HG03025 (cell line): ENCODE data around the gene MAK.
"Not testable (repeated sequence)": the region's sequence is repeated elsewhere in the genome, so short reads cannot be mapped to it uniquely, and the experiment has no call there.

ENCODE experiments used
- ATAC-seq: cut with Tn5 transposase; IDR thresholded peaks from one replicate; pipeline ENCODE4 v1.9.1; 2021; ENCODE audit warnings: mild to moderate bottlenecking, moderate library complexity; ENCODE audit not compliant: unreplicated experiment, low FRiP score

MAK gene

GRCh38 chr6:10733863-10734262, 104.5 kb downstream of the MAK start:
- no peak for ATAC-seq

GRCh38 chr6:10733151-10733715, 105.1 kb downstream of the MAK start:
- ATAC-seq = no peak

GRCh38 chr6:10730254-10730653, 108.1 kb downstream of the MAK start:
- ATAC-seq = no peak

- ATAC-seq = no peak
Measured at GRCh38 chr6:10725716-10726115, 112.6 kb downstream of the MAK start.

- ATAC-seq = no peak
Measured at GRCh38 chr6:10725044-10725443, 113.3 kb downstream of the MAK start.

DNA sequence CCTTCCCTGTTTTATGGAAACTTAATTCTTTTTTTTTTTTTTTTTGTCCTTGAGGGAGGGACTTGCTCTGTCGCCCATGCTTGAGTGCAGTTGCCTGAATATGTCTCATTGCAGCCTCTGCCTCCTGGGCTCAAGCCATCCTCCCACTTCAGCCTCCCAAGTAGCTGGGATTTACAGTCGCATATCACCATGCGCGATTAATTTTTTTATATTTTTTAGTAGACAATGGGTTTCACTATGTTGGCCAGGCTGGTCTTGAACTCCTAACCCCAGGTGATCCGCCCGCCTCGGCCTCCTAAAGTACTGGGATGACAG, 114.8 kb downstream of the MAK start:
- no peak for ATAC-seq

GRCh38 chr6:10722820-10723566, 115.3 kb downstream of the MAK start, which contains the start of gene TMEM14C:
TSS of gene TMEM14C (plus strand) at chr6:10723070. CDS start at chr6:10724614, 1,544 bp downstream.
- peak; percentile 99 for ATAC-seq

- ATAC-seq = no peak
Measured at GRCh38 chr6:10722570-10722819, 115.8 kb downstream of the MAK start.

DNA sequence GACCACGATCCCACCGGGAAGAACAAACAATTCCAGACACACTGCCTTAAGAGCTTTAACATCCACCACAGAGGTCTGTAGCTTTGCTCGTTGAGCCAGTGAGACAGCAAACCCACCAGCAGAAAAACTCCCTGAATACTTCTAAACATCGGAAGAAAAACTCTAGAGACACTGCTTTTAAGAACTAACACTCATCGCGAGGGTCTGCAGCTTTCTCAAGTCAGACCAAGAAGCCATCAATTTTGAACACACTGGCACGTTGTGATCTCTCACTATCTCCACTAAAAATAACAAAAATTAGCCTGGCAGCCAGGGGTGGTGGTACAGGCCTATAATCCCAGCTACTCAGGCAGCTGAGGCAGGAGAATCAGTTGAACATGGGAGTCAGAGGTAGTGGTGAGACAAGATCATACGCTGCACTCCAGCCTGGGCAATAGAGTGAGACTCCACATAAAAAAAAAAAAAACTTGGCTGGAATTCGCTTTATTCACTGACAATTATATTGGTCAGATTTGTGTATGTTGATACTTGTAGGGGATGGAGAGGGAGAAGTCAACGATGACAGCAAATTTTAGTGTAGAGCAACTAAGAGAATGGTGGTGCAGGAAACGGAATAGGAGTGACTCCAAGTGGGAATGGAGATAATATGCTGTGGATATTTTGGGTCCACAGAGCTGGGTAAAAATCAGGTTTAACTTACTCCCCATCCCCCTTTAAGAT, 116.3 kb downstream of the MAK start:
- ATAC-seq = no peak

DNA sequence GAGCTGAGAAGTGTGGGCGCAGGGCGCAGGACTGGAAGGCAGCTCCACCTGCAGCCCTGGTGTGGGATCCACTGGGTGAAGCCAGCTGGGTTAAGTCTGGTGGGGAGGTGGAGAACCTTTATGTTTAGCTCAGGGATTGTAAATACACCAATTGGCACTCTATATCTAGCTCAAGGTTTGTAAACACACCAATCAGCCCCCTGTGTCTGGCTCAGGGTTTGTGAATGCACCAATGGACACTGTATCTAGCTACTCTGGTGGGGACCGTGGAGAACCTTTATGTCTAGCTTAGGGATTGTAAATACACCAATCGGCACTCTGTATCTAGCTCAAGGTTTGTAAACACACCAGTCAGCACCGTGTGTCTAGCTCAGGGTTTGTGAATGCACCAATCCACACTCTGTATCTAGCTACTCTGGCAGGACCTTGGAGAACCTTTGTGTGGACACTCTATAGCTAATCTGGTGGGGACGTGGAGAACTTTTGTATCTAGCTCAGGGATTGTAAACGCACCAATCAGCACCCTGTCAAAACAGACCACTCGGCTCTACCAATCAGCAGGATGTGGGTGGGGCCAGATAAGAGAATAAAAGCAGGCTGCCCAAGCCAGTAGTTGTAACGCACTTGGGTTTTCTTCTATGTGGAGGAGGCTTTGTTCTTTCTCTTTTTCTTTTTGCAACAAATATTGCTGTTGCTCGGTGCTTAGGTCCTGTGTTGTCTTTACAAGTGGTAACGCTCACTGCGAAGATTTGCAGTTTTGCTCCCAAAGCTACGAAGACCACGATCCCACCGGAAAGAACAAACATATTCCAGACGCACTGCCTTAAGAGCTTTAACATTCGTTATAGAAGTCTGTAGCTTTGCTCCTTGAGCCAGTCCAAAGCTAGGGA, 117.1 kb downstream of the MAK start:
- ATAC-seq = not testable (repeated sequence)

DNA sequence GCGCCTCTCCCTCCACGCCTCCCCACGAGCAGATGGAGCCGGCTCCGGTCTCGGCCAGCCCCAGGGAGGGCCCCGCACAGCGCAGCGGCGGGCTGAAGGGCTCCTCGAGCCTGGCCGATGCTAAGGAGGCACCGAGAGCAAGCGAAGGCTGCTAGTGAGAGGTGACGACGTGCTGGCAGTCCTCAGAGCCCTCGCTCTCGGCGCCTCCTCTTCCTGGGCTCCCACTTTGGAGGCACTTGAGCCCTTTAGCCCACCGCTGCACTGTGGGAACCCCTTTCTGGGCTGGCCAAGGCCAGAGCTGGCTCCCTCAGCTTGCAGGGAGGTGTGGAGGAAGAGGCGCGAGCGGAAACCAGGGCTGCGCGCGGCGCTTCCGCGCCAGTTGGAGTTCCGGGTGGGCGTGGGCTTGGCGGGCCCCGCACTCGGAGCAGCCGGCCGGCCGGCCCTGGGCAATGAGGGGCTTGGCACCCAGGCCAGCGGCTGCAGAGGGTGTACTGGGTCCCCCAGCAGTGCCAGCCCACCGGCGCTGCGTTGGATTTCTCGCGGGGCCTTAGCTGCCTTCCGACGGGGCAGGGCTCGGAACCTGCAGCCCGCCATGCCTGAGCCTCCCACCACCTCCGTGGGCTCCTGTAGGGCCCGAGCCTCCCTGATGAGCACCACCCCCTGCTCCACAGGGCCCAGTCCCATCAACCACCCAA, 117.9 kb downstream of the MAK start:
- ATAC-seq = no peak

- no peak for ATAC-seq
Measured at GRCh38 chr6:10719964-10720264, 118.4 kb downstream of the MAK start.

DNA sequence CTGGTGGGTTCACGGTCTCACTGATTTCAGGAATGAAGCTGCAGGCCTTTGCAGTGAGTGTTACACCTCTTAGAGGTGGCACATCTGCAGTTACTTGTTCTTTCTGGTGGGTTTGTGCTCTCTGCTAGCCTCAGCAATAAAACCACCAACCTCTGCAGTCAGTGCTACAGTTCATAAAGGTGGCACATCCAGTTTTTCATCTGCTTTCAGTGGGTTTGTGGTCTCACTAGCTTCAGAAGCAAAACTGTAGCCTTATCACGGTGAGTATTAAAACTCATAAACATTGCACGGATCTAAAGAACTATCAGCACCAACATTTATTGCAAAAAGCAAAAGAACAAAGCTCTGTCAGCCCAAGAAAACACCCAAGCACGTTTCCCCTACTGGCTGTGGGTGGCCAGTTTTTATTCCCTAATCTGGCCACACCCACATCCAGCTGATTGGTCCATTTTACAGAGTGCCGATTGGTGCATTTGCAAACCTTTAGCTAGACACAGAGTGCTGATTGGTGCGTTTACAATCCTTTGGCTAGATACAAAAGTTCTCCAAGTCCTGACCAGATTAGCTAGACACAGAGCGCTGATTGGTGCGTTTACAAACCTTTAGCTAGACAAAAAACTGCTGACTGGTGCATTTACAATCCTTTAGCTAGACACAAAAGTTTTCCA, 118.9 kb downstream of the MAK start:
- no peak for ATAC-seq

- no peak for ATAC-seq
Measured at GRCh38 chr6:10713962-10714361, 124.4 kb downstream of the MAK start.
